Measurements from ENCODE around the gene UBASH3B. TPM values are rescaled to one million over a fixed set of nuclear protein-coding genes. Genes with fewer than 3 reads are reported as not detected.
A peak's percentile ranks its signal among the peaks of the same experiment; 100 is the strongest.

Gene UBASH3B
- total RNA-seq, 1 experiment from 2014 or later = 81.9 TPM

- Histone ChIP-seq H3K79me2 (ENCODE audit: low read depth) (0 out of 2 replicates have a peak, but pooled peaks cover 4% of the 10 kb centered on the region), H3K4me3 (no peak overlapping the region), H3K27me3 (ENCODE audit: insufficient read depth, low read depth) (no peaks in the 10 kb centered on the region), H3K27ac (peak overlapping the region; percentile 28; the same call in 1 of the 2 replicates), H3K4me2 (no peak overlapping the region), H3K9me2 (ENCODE audit: insufficient read depth) (no peaks in the 10 kb centered on the region), H3K4me1 (replicated peaks; ENCODE audit: insufficient read depth) (peaks cover 37% of the 10 kb centered on the region), H3K9me3 (ENCODE audit: insufficient read depth, low read depth) (no peaks in the 10 kb centered on the region), H3F3A (ENCODE audit: insufficient read depth, low read depth) (peaks cover 75% of the 10 kb centered on the region), H3K36me3 (ENCODE audit: low read depth) (peaks cover 47% of the 10 kb centered on the region), H2AFZ (no peak overlapping the region), H4K20me1 (ENCODE audit: insufficient read depth) (no peaks in the 10 kb centered on the region)
- ChIA-PET POLR2A (ENCODE audit: unreplicated experiment) (no interaction called here), CTCF (no interaction called here)
- TF ChIP-seq, protein P1, sequence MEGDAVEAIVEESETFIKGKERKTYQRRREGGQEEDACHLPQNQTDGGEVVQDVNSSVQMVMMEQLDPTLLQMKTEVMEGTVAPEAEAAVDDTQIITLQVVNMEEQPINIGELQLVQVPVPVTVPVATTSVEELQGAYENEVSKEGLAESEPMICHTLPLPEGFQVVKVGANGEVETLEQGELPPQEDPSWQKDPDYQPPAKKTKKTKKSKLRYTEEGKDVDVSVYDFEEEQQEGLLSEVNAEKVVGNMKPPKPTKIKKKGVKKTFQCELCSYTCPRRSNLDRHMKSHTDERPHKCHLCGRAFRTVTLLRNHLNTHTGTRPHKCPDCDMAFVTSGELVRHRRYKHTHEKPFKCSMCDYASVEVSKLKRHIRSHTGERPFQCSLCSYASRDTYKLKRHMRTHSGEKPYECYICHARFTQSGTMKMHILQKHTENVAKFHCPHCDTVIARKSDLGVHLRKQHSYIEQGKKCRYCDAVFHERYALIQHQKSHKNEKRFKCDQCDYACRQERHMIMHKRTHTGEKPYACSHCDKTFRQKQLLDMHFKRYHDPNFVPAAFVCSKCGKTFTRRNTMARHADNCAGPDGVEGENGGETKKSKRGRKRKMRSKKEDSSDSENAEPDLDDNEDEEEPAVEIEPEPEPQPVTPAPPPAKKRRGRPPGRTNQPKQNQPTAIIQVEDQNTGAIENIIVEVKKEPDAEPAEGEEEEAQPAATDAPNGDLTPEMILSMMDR (conservative IDR thresholded peaks at IDR 0.05) = no peak
- TF ChIP-seq EZH2 (IDR thresholded peaks at IDR 0.05; ENCODE audit: low read depth) = no peak
- intact Hi-C loops (cut with micrococcal nuclease; ENCODE audit: unreplicated experiment) = loop anchor here (10.0 kb wide), 1 partner anchor 255 kb away; no protein-coding TSS in a partner anchor
- no peak for DNase-seq
- no TSS peak for BruUV-seq (replicated peaks)
These were observed 144.0 kb downstream of the UBASH3B start for GRCh38 chr11:122799406-122800105.

DNA sequence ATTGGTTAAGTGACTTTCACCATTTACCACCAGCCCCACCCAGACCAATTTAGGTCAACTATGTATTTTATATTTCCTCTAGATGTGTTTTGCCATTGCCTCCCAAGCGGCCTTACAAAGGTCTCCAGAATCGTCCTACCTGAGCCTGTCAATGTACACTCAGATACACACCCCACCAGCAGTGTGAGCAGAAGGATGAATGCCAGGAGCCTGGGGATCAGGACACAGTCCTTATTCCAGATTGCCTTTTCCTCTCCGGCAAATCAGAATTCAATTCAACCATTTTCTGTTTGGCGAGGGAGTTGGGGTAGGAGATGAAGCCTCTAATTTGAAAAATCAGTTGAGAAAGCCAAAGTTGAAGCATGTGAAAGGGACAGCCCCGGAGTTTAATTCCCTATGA, 147.4 kb downstream of the UBASH3B start:
- ChIA-PET POLR2A (ENCODE audit: unreplicated experiment) (no interaction called here), CTCF (no interaction called here)
- Histone ChIP-seq H3K9me3 (ENCODE audit: insufficient read depth, low read depth) (no peaks in the 10 kb centered on the region), H3K4me1 (replicated peaks; ENCODE audit: insufficient read depth) (peaks cover 51% of the 10 kb centered on the region), H3K27me3 (ENCODE audit: insufficient read depth, low read depth) (no peaks in the 10 kb centered on the region), H3F3A (ENCODE audit: insufficient read depth, low read depth) (peaks cover 65% of the 10 kb centered on the region), H3K4me2 (peak overlapping the region; percentile 52), H3K9me2 (ENCODE audit: insufficient read depth) (no peaks in the 10 kb centered on the region), H3K79me2 (ENCODE audit: low read depth) (peaks cover 9% of the 10 kb centered on the region; the same call in 1 of the 2 replicates), H4K20me1 (ENCODE audit: insufficient read depth) (no peaks in the 10 kb centered on the region), H3K4me3 (peak overlapping the region; percentile 3; the same call in 1 of the 2 replicates), H2AFZ (no peak overlapping the region), H3K27ac (peak overlapping the region; percentile 96), H3K36me3 (ENCODE audit: low read depth) (peaks cover 26% of the 10 kb centered on the region)
- DNase-seq = no peak
- no peak for TF ChIP-seq EZH2 (IDR thresholded peaks at IDR 0.05; ENCODE audit: low read depth)
- TF ChIP-seq, protein P1 (conservative IDR thresholded peaks at IDR 0.05) = no peak
- TSS peak; percentile 91 for BruUV-seq (replicated peaks)
- intact Hi-C loops (cut with micrococcal nuclease; ENCODE audit: unreplicated experiment) = loop anchor here (1.0 kb wide), 1 partner anchor 14 kb away; no protein-coding TSS in a partner anchor

DNA sequence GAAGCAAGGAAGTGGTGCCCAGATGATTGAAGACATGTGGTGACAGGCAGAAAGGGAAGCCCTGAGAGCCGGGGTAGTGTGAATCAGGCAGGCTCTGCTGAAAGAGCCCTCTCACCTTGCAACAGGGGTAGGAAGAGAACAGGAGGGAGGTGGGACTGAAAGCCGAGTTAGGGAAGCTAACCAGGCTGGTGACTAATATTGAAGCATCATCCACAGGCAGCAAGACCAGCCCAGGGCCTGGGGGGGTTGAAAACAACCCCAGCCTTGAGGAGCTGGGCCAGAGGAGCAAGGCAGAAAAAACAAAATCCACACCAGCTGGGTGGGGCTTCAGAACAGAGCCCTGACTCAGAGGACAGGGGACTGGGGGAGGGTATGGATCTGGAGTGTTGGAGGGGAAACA, 147.8 kb downstream of the UBASH3B start:
- no peaks in the 10 kb centered on the region for H3K27me3 ChIP-seq (ENCODE audit: insufficient read depth, low read depth)
- CTCF ChIA-PET = interaction anchor here (0.6 kb wide), 1 partner anchor 1972 kb away, joined by 3 read pairs; no protein-coding TSS in a partner anchor
- peaks cover 31% of the 10 kb centered on the region for H3K36me3 ChIP-seq (ENCODE audit: low read depth)
- POLR2A ChIA-PET (ENCODE audit: unreplicated experiment) = interaction anchor here (0.7 kb wide), 1 partner anchor 218 kb away, joined by 3 read pairs; no protein-coding TSS in a partner anchor
- H3K9me3 ChIP-seq (ENCODE audit: insufficient read depth, low read depth) = no peaks in the 10 kb centered on the region
- intact Hi-C loops (cut with micrococcal nuclease; ENCODE audit: unreplicated experiment) = loop anchor here (1.0 kb wide), 1 partner anchor 14 kb away; no protein-coding TSS in a partner anchor
- peak; percentile 82 to 97 for DNase-seq
- peak overlapping the region; percentile 63 for H3K4me2 ChIP-seq
- H3K4me3 ChIP-seq = no peak overlapping the region; the same call in 1 of the 2 replicates
- no peaks in the 10 kb centered on the region for H3K9me2 ChIP-seq (ENCODE audit: insufficient read depth)
- no peak overlapping the region for H2AFZ ChIP-seq
- H3F3A ChIP-seq (ENCODE audit: insufficient read depth, low read depth) = peaks cover 65% of the 10 kb centered on the region
- H4K20me1 ChIP-seq (ENCODE audit: insufficient read depth) = no peaks in the 10 kb centered on the region
- BruUV-seq (replicated peaks) = no TSS peak
- TF ChIP-seq, protein P1 (conservative IDR thresholded peaks at IDR 0.05) = no peak
- TF ChIP-seq EZH2 (IDR thresholded peaks at IDR 0.05; ENCODE audit: low read depth) = no peak
- H3K27ac ChIP-seq = peak overlapping the region; percentile 96
- peaks cover 9% of the 10 kb centered on the region; the same call in 1 of the 2 replicates for H3K79me2 ChIP-seq (ENCODE audit: low read depth)
- peaks cover 51% of the 10 kb centered on the region for H3K4me1 ChIP-seq (replicated peaks; ENCODE audit: insufficient read depth)

All from PC-9 (cell line).